ENCODE measurements around the gene OTOP1.

DNA sequence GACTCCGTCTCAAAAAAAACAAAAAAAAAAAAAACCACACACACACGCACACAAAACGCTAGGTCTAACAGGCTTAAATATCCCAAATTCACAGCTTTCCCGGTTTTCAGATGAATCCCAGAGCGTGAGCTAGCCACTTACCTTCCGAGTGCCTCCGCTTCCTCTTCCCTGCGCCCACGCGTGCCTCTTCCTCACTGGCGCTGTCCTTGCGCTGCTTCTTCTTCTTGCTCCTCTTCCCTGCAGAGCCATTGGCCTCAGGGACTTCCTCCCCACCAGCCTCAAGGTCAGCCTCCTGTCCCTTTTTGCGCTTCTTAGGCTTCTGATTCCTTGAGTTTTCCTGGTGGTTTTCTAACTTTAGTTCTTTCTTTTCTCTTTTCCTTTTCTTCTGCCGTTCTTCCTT lies 47.5 kb upstream of the OTOP1 start:
- TF ChIP-seq, protein P1, sequence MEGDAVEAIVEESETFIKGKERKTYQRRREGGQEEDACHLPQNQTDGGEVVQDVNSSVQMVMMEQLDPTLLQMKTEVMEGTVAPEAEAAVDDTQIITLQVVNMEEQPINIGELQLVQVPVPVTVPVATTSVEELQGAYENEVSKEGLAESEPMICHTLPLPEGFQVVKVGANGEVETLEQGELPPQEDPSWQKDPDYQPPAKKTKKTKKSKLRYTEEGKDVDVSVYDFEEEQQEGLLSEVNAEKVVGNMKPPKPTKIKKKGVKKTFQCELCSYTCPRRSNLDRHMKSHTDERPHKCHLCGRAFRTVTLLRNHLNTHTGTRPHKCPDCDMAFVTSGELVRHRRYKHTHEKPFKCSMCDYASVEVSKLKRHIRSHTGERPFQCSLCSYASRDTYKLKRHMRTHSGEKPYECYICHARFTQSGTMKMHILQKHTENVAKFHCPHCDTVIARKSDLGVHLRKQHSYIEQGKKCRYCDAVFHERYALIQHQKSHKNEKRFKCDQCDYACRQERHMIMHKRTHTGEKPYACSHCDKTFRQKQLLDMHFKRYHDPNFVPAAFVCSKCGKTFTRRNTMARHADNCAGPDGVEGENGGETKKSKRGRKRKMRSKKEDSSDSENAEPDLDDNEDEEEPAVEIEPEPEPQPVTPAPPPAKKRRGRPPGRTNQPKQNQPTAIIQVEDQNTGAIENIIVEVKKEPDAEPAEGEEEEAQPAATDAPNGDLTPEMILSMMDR (IDR thresholded peaks at IDR 0.05): no peak
- no peak for TF ChIP-seq POLR2A (IDR thresholded peaks at IDR 0.05)
